GM21717 (cell line): ENCODE results near the gene DUSP22.

Experiments
- ATAC-seq: cut with Tn5 transposase; IDR thresholded peaks from one replicate; pipeline ENCODE4 v1.9.1; 2021; ENCODE audit warnings: mild to moderate bottlenecking, moderate library complexity; ENCODE audit not compliant: unreplicated experiment

The DUSP22 gene

GRCh38 chr6:308768-309167 is 16.5 kb downstream of the DUSP22 start:
- ATAC-seq, result no peak

- ATAC-seq, result no peak
Observed at GRCh38 chr6:309947-310346, 17.7 kb downstream of the DUSP22 start.

GRCh38 chr6:310671-311070 is 18.4 kb downstream of the DUSP22 start:
- no peak for ATAC-seq

- ATAC-seq, result no peak
Observed at GRCh38 chr6:311679-312220, 19.5 kb downstream of the DUSP22 start.

GRCh38 chr6:313087-313486 is 20.8 kb downstream of the DUSP22 start:
- ATAC-seq, result no peak

- ATAC-seq, result no peak
Observed at GRCh38 chr6:313917-314316, 21.6 kb downstream of the DUSP22 start.

GRCh38 chr6:314377-314776 is 22.1 kb downstream of the DUSP22 start:
- ATAC-seq, result no peak

- no peak for ATAC-seq
Observed at GRCh38 chr6:315226-315625, 22.9 kb downstream of the DUSP22 start.

GRCh38 chr6:315921-316752 is 23.9 kb downstream of the DUSP22 start:
- no peak for ATAC-seq

- ATAC-seq, result no peak
Observed at GRCh38 chr6:316753-317038, 24.4 kb downstream of the DUSP22 start.

GRCh38 chr6:317060-317447 is 24.8 kb downstream of the DUSP22 start:
- no peak for ATAC-seq

GRCh38 chr6:317448-318144 is 25.3 kb downstream of the DUSP22 start:
- ATAC-seq, result peak; percentile 30

GRCh38 chr6:318243-318890 is 26.1 kb downstream of the DUSP22 start:
- no peak for ATAC-seq

GRCh38 chr6:319177-320131 is 27.2 kb downstream of the DUSP22 start:
- ATAC-seq, result peak; percentile 41

GRCh38 chr6:320351-321157 is 28.3 kb downstream of the DUSP22 start:
- no peak for ATAC-seq

- ATAC-seq, result no peak
Observed at GRCh38 chr6:321158-321438, 28.8 kb downstream of the DUSP22 start.

GRCh38 chr6:321536-322258 is 29.4 kb downstream of the DUSP22 start:
- ATAC-seq, result no peak

GRCh38 chr6:322259-322930 is 30.1 kb downstream of the DUSP22 start:
- no peak for ATAC-seq
